HUES48 (cell line): ENCODE data around the gene MLEC.
"Not testable (repeated sequence)": the region's sequence is repeated elsewhere in the genome, so short reads cannot be mapped to it uniquely, and the experiment has no call there.

Experiments used
- H3K27ac ChIP-seq: one replicate; pipeline ENCODE4 v1.7.0; 2013; ENCODE audit warnings: low read depth, low read length, inconsistent platforms
- H3K27me3 ChIP-seq: 2 replicates; pipeline ENCODE4 v1.6.1; 2013; ENCODE audit warnings: mild to moderate bottlenecking, low read length; ENCODE audit not compliant: control insufficient read depth, insufficient read depth
- H3K36me3 ChIP-seq: 2 replicates; pipeline ENCODE4 v1.6.1; 2013; ENCODE audit warnings: low read length; ENCODE audit not compliant: control insufficient read depth, insufficient read depth
- H3K4me1 ChIP-seq: 2 replicates; pipeline ENCODE4 v1.6.1; 2013; ENCODE audit warnings: mild to moderate bottlenecking, low read length; ENCODE audit not compliant: control insufficient read depth, insufficient read depth
- H3K4me3 ChIP-seq: 2 replicates; pipeline ENCODE4 v1.5.1; 2013; ENCODE audit warnings: mild to moderate bottlenecking, low read depth, low read length
- H3K9ac ChIP-seq: 2 replicates; pipeline ENCODE4 v1.6.1; 2013; ENCODE audit warnings: mild to moderate bottlenecking, low read depth, low read length, moderate library complexity
- H3K9me3 ChIP-seq: 2 replicates; pipeline ENCODE4 v1.6.1; 2013; ENCODE audit warnings: low read length; ENCODE audit not compliant: control insufficient read depth, insufficient read depth

MLEC gene

DNA sequence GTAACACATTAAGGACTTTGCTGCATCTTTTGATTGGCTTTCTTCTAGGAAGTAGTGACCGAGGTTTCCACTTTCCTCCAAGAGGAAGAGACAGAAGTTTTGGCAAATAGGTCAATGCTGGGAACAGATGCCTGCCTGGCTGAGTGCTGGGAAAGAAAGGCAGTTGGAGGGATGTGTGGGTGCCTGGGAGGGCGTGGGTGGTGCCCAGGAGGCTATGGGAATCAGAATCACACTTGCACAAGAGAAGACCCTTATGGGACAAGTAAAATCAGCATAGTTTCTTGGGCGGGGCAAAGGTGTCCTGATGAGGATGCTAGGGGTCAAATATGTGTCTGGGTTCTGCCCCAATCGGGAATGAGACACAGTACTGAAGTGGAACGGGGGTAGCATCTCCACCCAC, 37.8 kb downstream of the MLEC start:
- peak overlapping the region; percentile 76 for H3K4me3 ChIP-seq
- no peak overlapping the region for H3K9ac ChIP-seq

DNA sequence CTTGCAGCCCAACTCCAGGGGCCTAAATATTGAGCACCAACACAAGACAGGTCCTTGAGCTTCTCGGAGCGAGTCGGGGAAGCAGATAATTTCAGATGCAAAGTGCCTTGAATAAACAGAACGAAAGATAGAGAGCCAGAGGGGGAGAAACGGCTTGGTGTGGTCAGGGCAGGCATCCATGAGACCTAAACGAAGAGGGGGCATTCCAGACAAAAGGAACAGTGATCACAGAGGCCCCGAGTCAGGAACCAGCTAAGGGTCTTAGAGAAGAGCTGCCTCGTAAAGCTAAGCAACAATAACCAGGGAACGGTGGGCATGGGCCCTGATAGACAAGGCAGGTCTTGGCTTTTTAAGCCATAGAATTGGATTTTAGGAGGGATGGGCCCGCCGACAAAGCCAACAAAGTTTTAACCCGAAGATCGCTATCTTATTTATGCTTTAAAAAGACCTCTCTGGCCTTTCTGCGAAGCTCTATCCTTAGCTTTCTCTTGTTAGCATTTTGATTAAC, 38.3 kb downstream of the MLEC start:
- Histone ChIP-seq H3K36me3 (peaks cover 40% of the 10 kb centered on the region), H3K9me3 (no peaks in the 10 kb centered on the region), H3K4me3 (peak overlapping the region; percentile 76), H3K27ac (no peak overlapping the region), H3K4me1 (peaks cover 9% of the 10 kb centered on the region; the same call in 1 of the 2 replicates), H3K9ac (peak overlapping the region; percentile 50; the same call in 1 of the 2 replicates), H3K27me3 (0 out of 2 replicates have a peak, but pooled peaks cover 6% of the 10 kb centered on the region)

More for the DNA sequence above, 37.8 kb downstream of the MLEC start:
- H3K9me3 ChIP-seq: no peaks in the 10 kb centered on the region
- peaks cover 9% of the 10 kb centered on the region; the same call in 1 of the 2 replicates for H3K4me1 ChIP-seq
- H3K36me3 ChIP-seq: peaks cover 45% of the 10 kb centered on the region
- no peak overlapping the region for H3K27ac ChIP-seq
- 0 out of 2 replicates have a peak, but pooled peaks cover 6% of the 10 kb centered on the region for H3K27me3 ChIP-seq

GRCh38 chr12:120725659-120726509, 38.9 kb downstream of the MLEC start, which contains the start of gene ACADS:
Gene ACADS (plus strand): TSS chr12:120725826. CDS start chr12:120725886, 60 bp downstream.
- peak within 1 kb of the TSS; percentile 76 for H3K4me3 ChIP-seq
- H3K36me3 ChIP-seq: peaks cover 34% of the 10 kb centered on the region
- H3K27me3 ChIP-seq: 0 out of 2 replicates have a peak, but pooled peaks cover 6% of the 10 kb centered on the region
- H3K4me1 ChIP-seq: peaks cover 9% of the 10 kb centered on the region; the same call in 1 of the 2 replicates
- no peak within 1 kb of the TSS for H3K27ac ChIP-seq
- no peaks in the 10 kb centered on the region for H3K9me3 ChIP-seq
- H3K9ac ChIP-seq: peak within 1 kb of the TSS; percentile 50; the same call in 1 of the 2 replicates

GRCh38 chr12:120726510-120726793, 39.5 kb downstream of the MLEC start:
- no peak overlapping the region for H3K9ac ChIP-seq
- no peaks in the 10 kb centered on the region for H3K9me3 ChIP-seq
- H3K27ac ChIP-seq: no peak overlapping the region
- 0 out of 2 replicates have a peak, but pooled peaks cover 6% of the 10 kb centered on the region for H3K27me3 ChIP-seq
- H3K4me1 ChIP-seq: peaks cover 9% of the 10 kb centered on the region; the same call in 1 of the 2 replicates
- peak overlapping the region; percentile 76; the same call in 1 of the 2 replicates for H3K4me3 ChIP-seq
- H3K36me3 ChIP-seq: peaks cover 28% of the 10 kb centered on the region

GRCh38 chr12:120726961-120727360, 40.0 kb downstream of the MLEC start:
- peaks cover 23% of the 10 kb centered on the region for H3K36me3 ChIP-seq
- H3K27ac ChIP-seq: no peak overlapping the region
- H3K27me3 ChIP-seq: 0 out of 2 replicates have a peak, but pooled peaks cover 6% of the 10 kb centered on the region
- H3K4me1 ChIP-seq: peaks cover 9% of the 10 kb centered on the region; the same call in 1 of the 2 replicates
- no peak overlapping the region for H3K4me3 ChIP-seq
- no peaks in the 10 kb centered on the region for H3K9me3 ChIP-seq
- no peak overlapping the region for H3K9ac ChIP-seq

DNA sequence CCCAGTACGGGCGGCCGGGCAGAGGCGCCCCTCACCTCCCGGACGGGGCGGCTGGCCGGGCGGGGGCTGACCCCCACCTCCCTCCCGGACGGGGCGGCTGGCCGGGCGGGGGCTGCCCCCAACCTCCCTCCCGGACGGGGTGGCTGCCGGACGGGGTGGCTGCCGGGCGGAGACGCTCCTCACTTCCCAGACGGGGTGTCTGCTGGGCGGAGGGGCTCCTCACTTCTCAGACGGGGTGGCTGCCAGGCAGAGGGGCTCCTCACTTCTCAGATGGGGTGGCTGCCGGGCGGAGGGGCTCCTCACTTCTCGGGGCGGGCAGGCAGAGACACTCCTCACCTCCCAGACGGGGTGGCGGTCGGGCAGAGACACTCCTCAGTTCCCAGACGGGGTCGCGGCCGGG, 45.2 kb downstream of the MLEC start:
- H3K9ac ChIP-seq, H3K9me3 ChIP-seq, H3K36me3 ChIP-seq, H3K4me1 ChIP-seq, H3K27me3 ChIP-seq, H3K27ac ChIP-seq, H3K4me3 ChIP-seq: not testable (repeated sequence)

- Histone ChIP-seq H3K36me3 (no peaks in the 10 kb centered on the region), H3K27ac (no peak overlapping the region), H3K4me1 (no peaks in the 10 kb centered on the region), H3K9ac (no peak overlapping the region), H3K27me3 (no peaks in the 10 kb centered on the region), H3K9me3 (no peaks in the 10 kb centered on the region), H3K4me3 (no peak overlapping the region)
Observed at GRCh38 chr12:120733574-120733973, 46.6 kb downstream of the MLEC start.

- no peaks in the 10 kb centered on the region for H3K36me3 ChIP-seq
Observed at GRCh38 chr12:120734210-120734609, 47.3 kb downstream of the MLEC start.

GRCh38 chr12:120735181-120735580, 48.2 kb downstream of the MLEC start:
- Histone ChIP-seq H3K9me3 (no peaks in the 10 kb centered on the region), H3K4me1 (no peaks in the 10 kb centered on the region), H3K27ac (no peak overlapping the region), H3K36me3 (no peaks in the 10 kb centered on the region), H3K9ac (no peak overlapping the region), H3K4me3 (no peak overlapping the region), H3K27me3 (no peaks in the 10 kb centered on the region)

More at GRCh38 chr12:120734210-120734609, 47.3 kb downstream of the MLEC start:
- H3K9ac ChIP-seq: no peak overlapping the region
- no peak overlapping the region for H3K4me3 ChIP-seq
- no peaks in the 10 kb centered on the region for H3K27me3 ChIP-seq
- H3K9me3 ChIP-seq: no peaks in the 10 kb centered on the region
- H3K4me1 ChIP-seq: no peaks in the 10 kb centered on the region
- H3K27ac ChIP-seq: no peak overlapping the region

- H3K4me3 ChIP-seq: no peak overlapping the region
- no peaks in the 10 kb centered on the region for H3K36me3 ChIP-seq
- no peak overlapping the region for H3K27ac ChIP-seq
- no peaks in the 10 kb centered on the region for H3K27me3 ChIP-seq
- H3K4me1 ChIP-seq: no peaks in the 10 kb centered on the region
- no peak overlapping the region for H3K9ac ChIP-seq
- no peaks in the 10 kb centered on the region for H3K9me3 ChIP-seq
Observed at GRCh38 chr12:120736404-120737331, 49.7 kb downstream of the MLEC start.
